OCI-M1 (cell line): ENCODE results near the gene OR6M1.

ENCODE experiments used
- DNase-seq: peaks from one replicate; lab custom pipeline; 2025; lab: John Stamatoyannopoulos, UW

The OR6M1 gene

GRCh38 chr11:123806249-123806648, at the start of gene OR6M1:
OR6M1 (minus strand) TSS chr11:123806349; CDS start chr11:123806349, 0 bp downstream.
- no peak for DNase-seq

GRCh38 chr11:123853038-123853437, 46.9 kb upstream of the OR6M1 start:
- no peak for DNase-seq

GRCh38 chr11:123852321-123852720, 46.2 kb upstream of the OR6M1 start:
- peak; percentile 33 for DNase-seq

GRCh38 chr11:123851110-123851509, 45.0 kb upstream of the OR6M1 start:
- DNase-seq = no peak

GRCh38 chr11:123841174-123841573, 35.0 kb upstream of the OR6M1 start:
- peak; percentile 63 for DNase-seq

- no peak for DNase-seq
Measured at GRCh38 chr11:123839131-123839530, 33.0 kb upstream of the OR6M1 start.

GRCh38 chr11:123838659-123839058, 32.5 kb upstream of the OR6M1 start:
- no peak for DNase-seq

GRCh38 chr11:123838199-123838598, 32.0 kb upstream of the OR6M1 start:
- no peak for DNase-seq

- no peak for DNase-seq
Measured at GRCh38 chr11:123833095-123833494, 26.9 kb upstream of the OR6M1 start.

- no peak for DNase-seq
Measured at GRCh38 chr11:123829745-123830144, 23.6 kb upstream of the OR6M1 start.

GRCh38 chr11:123822599-123822998, 16.4 kb upstream of the OR6M1 start:
- peak; percentile 47 for DNase-seq

GRCh38 chr11:123822032-123822431, 15.9 kb upstream of the OR6M1 start:
- peak; percentile 90 for DNase-seq

- no peak for DNase-seq
Measured at GRCh38 chr11:123815122-123815521, 9.0 kb upstream of the OR6M1 start.

GRCh38 chr11:123801765-123802164, 4.4 kb downstream of the OR6M1 start:
- no peak for DNase-seq

GRCh38 chr11:123800036-123800435, 6.1 kb downstream of the OR6M1 start:
- no peak for DNase-seq

GRCh38 chr11:123799438-123799837, 6.7 kb downstream of the OR6M1 start:
- no peak for DNase-seq

- peak; percentile 46 for DNase-seq
Measured at GRCh38 chr11:123798513-123799252, 7.5 kb downstream of the OR6M1 start.

GRCh38 chr11:123798079-123798478, 8.1 kb downstream of the OR6M1 start:
- peak; percentile 24 for DNase-seq

GRCh38 chr11:123797541-123797940, 8.6 kb downstream of the OR6M1 start:
- DNase-seq = no peak

GRCh38 chr11:123797114-123797513, 9.0 kb downstream of the OR6M1 start:
- DNase-seq = no peak

- no peak for DNase-seq
Measured at GRCh38 chr11:123796226-123796625, 9.9 kb downstream of the OR6M1 start.

GRCh38 chr11:123783536-123783935, 22.6 kb downstream of the OR6M1 start:
- DNase-seq = no peak

- no peak for DNase-seq
Measured at GRCh38 chr11:123778511-123778910, 27.6 kb downstream of the OR6M1 start.
